ENCODE measurements around the gene KIF12.

The KIF12 gene

GRCh38 chr9:114098936-114099668 lies at the start of gene KIF12:
TSS of gene KIF12 (minus strand) at chr9:114099292. CDS start at chr9:114099276, 16 bp downstream.
- H3K27me3 ChIP-seq (ENCODE audit: low read depth, low read length), result peaks cover 12% of the 10 kb centered on the region
- peak within 1 kb of the TSS in 1 of 2 donors; percentile 54 for H3K4me3 ChIP-seq (ENCODE audit: low read depth in 1 of 2, low read length in 2 of 2)
- peaks cover 0 to 3% of the 10 kb centered on the region in 2 donors for H3K9me3 ChIP-seq (ENCODE audit: control insufficient read depth in 1 of 2, low read length in 2 of 2)
- H3K36me3 ChIP-seq (ENCODE audit: control insufficient read depth in 1 of 2, insufficient read depth in 2 of 2, low read length in 2 of 2), result no peaks in the 10 kb centered on the region
- peaks cover 0 to 12% of the 10 kb centered on the region in 2 donors for H3K4me1 ChIP-seq (ENCODE audit: control insufficient read depth in 1 of 2, insufficient read depth in 2 of 2, low read length in 2 of 2)
- peak within 1 kb of the TSS; percentile 39 for H3K27ac ChIP-seq (ENCODE audit: low read length)

- H3K27ac ChIP-seq (ENCODE audit: low read length), result no peak overlapping the region
- no peaks in the 10 kb centered on the region for H3K36me3 ChIP-seq (ENCODE audit: control insufficient read depth in 1 of 2, insufficient read depth in 2 of 2, low read length in 2 of 2)
- H3K27me3 ChIP-seq (ENCODE audit: low read depth, low read length), result peaks cover 5% of the 10 kb centered on the region
- H3K4me1 ChIP-seq (ENCODE audit: control insufficient read depth in 1 of 2, insufficient read depth in 2 of 2, low read length in 2 of 2), result peaks cover 5 to 6% of the 10 kb centered on the region in 2 donors
- H3K9me3 ChIP-seq (ENCODE audit: control insufficient read depth in 1 of 2, low read length in 2 of 2), result no peaks in the 10 kb centered on the region
- no peak overlapping the region for H3K4me3 ChIP-seq (ENCODE audit: low read depth in 1 of 2, low read length in 2 of 2)
Observed at GRCh38 chr9:114146735-114147134, 47.6 kb upstream of the KIF12 start.

- Histone ChIP-seq H3K36me3 (ENCODE audit: control insufficient read depth in 1 of 2, insufficient read depth in 2 of 2, low read length in 2 of 2) (no peaks in the 10 kb centered on the region), H3K4me1 (ENCODE audit: control insufficient read depth in 1 of 2, insufficient read depth in 2 of 2, low read length in 2 of 2) (peaks cover 11 to 22% of the 10 kb centered on the region in 2 donors), H3K27me3 (ENCODE audit: low read depth, low read length) (peaks cover 5% of the 10 kb centered on the region), H3K4me3 (ENCODE audit: low read depth in 1 of 2, low read length in 2 of 2) (no peak overlapping the region), H3K9me3 (ENCODE audit: control insufficient read depth in 1 of 2, low read length in 2 of 2) (no peaks in the 10 kb centered on the region), H3K27ac (ENCODE audit: low read length) (no peak overlapping the region)
Observed at GRCh38 chr9:114143234-114143633, 44.1 kb upstream of the KIF12 start.

- H3K9me3 ChIP-seq (ENCODE audit: control insufficient read depth in 1 of 2, low read length in 2 of 2), result no peaks in the 10 kb centered on the region
- no peak overlapping the region for H3K27ac ChIP-seq (ENCODE audit: low read length)
- H3K4me3 ChIP-seq (ENCODE audit: low read depth in 1 of 2, low read length in 2 of 2), result no peak overlapping the region
- H3K36me3 ChIP-seq (ENCODE audit: control insufficient read depth in 1 of 2, insufficient read depth in 2 of 2, low read length in 2 of 2), result no peaks in the 10 kb centered on the region
- peaks cover 5% of the 10 kb centered on the region for H3K27me3 ChIP-seq (ENCODE audit: low read depth, low read length)
- H3K4me1 ChIP-seq (ENCODE audit: control insufficient read depth in 1 of 2, insufficient read depth in 2 of 2, low read length in 2 of 2), result peaks cover 11 to 22% of the 10 kb centered on the region in 2 donors
Observed at GRCh38 chr9:114141553-114142402, 42.7 kb upstream of the KIF12 start.

GRCh38 chr9:114140850-114141249 lies 41.8 kb upstream of the KIF12 start:
- Histone ChIP-seq H3K4me3 (ENCODE audit: low read depth in 1 of 2, low read length in 2 of 2) (no peak overlapping the region), H3K36me3 (ENCODE audit: control insufficient read depth in 1 of 2, insufficient read depth in 2 of 2, low read length in 2 of 2) (no peaks in the 10 kb centered on the region), H3K27me3 (ENCODE audit: low read depth, low read length) (peaks cover 5% of the 10 kb centered on the region), H3K4me1 (ENCODE audit: control insufficient read depth in 1 of 2, insufficient read depth in 2 of 2, low read length in 2 of 2) (peaks cover 11 to 22% of the 10 kb centered on the region in 2 donors), H3K27ac (ENCODE audit: low read length) (no peak overlapping the region), H3K9me3 (ENCODE audit: control insufficient read depth in 1 of 2, low read length in 2 of 2) (no peaks in the 10 kb centered on the region)

- H3K4me3 ChIP-seq (ENCODE audit: low read depth in 1 of 2, low read length in 2 of 2), result no peak overlapping the region
- H3K36me3 ChIP-seq (ENCODE audit: control insufficient read depth in 1 of 2, insufficient read depth in 2 of 2, low read length in 2 of 2), result no peaks in the 10 kb centered on the region
- H3K27ac ChIP-seq (ENCODE audit: low read length), result no peak overlapping the region
- H3K9me3 ChIP-seq (ENCODE audit: control insufficient read depth in 1 of 2, low read length in 2 of 2), result no peaks in the 10 kb centered on the region
- peaks cover 3% of the 10 kb centered on the region for H3K27me3 ChIP-seq (ENCODE audit: low read depth, low read length)
- peaks cover 11 to 22% of the 10 kb centered on the region in 2 donors for H3K4me1 ChIP-seq (ENCODE audit: control insufficient read depth in 1 of 2, insufficient read depth in 2 of 2, low read length in 2 of 2)
Observed at GRCh38 chr9:114140401-114140800, 41.3 kb upstream of the KIF12 start.

GRCh38 chr9:114139071-114139470 lies 40.0 kb upstream of the KIF12 start:
- peaks cover 11 to 22% of the 10 kb centered on the region in 2 donors for H3K4me1 ChIP-seq (ENCODE audit: control insufficient read depth in 1 of 2, insufficient read depth in 2 of 2, low read length in 2 of 2)
- no peaks in the 10 kb centered on the region for H3K27me3 ChIP-seq (ENCODE audit: low read depth, low read length)
- no peaks in the 10 kb centered on the region for H3K36me3 ChIP-seq (ENCODE audit: control insufficient read depth in 1 of 2, insufficient read depth in 2 of 2, low read length in 2 of 2)
- H3K9me3 ChIP-seq (ENCODE audit: control insufficient read depth in 1 of 2, low read length in 2 of 2), result no peaks in the 10 kb centered on the region
- no peak overlapping the region for H3K27ac ChIP-seq (ENCODE audit: low read length)
- H3K4me3 ChIP-seq (ENCODE audit: low read depth in 1 of 2, low read length in 2 of 2), result no peak overlapping the region

- Histone ChIP-seq H3K4me3 (ENCODE audit: low read depth in 1 of 2, low read length in 2 of 2) (no peak overlapping the region), H3K4me1 (ENCODE audit: control insufficient read depth in 1 of 2, insufficient read depth in 2 of 2, low read length in 2 of 2) (peaks cover 11 to 22% of the 10 kb centered on the region in 2 donors), H3K27ac (ENCODE audit: low read length) (no peak overlapping the region), H3K9me3 (ENCODE audit: control insufficient read depth in 1 of 2, low read length in 2 of 2) (no peaks in the 10 kb centered on the region), H3K27me3 (ENCODE audit: low read depth, low read length) (no peaks in the 10 kb centered on the region), H3K36me3 (ENCODE audit: control insufficient read depth in 1 of 2, insufficient read depth in 2 of 2, low read length in 2 of 2) (no peaks in the 10 kb centered on the region)
Observed at GRCh38 chr9:114138552-114138971, 39.5 kb upstream of the KIF12 start.

GRCh38 chr9:114137831-114138230 lies 38.7 kb upstream of the KIF12 start:
- no peaks in the 10 kb centered on the region for H3K36me3 ChIP-seq (ENCODE audit: control insufficient read depth in 1 of 2, insufficient read depth in 2 of 2, low read length in 2 of 2)
- no peak overlapping the region for H3K27ac ChIP-seq (ENCODE audit: low read length)
- H3K4me1 ChIP-seq (ENCODE audit: control insufficient read depth in 1 of 2, insufficient read depth in 2 of 2, low read length in 2 of 2), result peaks cover 11 to 22% of the 10 kb centered on the region in 2 donors
- H3K27me3 ChIP-seq (ENCODE audit: low read depth, low read length), result no peaks in the 10 kb centered on the region
- H3K9me3 ChIP-seq (ENCODE audit: control insufficient read depth in 1 of 2, low read length in 2 of 2), result no peaks in the 10 kb centered on the region
- no peak overlapping the region for H3K4me3 ChIP-seq (ENCODE audit: low read depth in 1 of 2, low read length in 2 of 2)

GRCh38 chr9:114134827-114135396 lies 35.8 kb upstream of the KIF12 start:
- H3K9me3 ChIP-seq (ENCODE audit: control insufficient read depth in 1 of 2, low read length in 2 of 2), result no peaks in the 10 kb centered on the region
- no peak overlapping the region for H3K4me3 ChIP-seq (ENCODE audit: low read depth in 1 of 2, low read length in 2 of 2)
- no peak overlapping the region for H3K27ac ChIP-seq (ENCODE audit: low read length)
- no peaks in the 10 kb centered on the region for H3K27me3 ChIP-seq (ENCODE audit: low read depth, low read length)
- no peaks in the 10 kb centered on the region for H3K4me1 ChIP-seq (ENCODE audit: control insufficient read depth in 1 of 2, insufficient read depth in 2 of 2, low read length in 2 of 2)
- H3K36me3 ChIP-seq (ENCODE audit: control insufficient read depth in 1 of 2, insufficient read depth in 2 of 2, low read length in 2 of 2), result no peaks in the 10 kb centered on the region

GRCh38 chr9:114132550-114132918 lies 33.4 kb upstream of the KIF12 start:
- Histone ChIP-seq H3K36me3 (ENCODE audit: control insufficient read depth in 1 of 2, insufficient read depth in 2 of 2, low read length in 2 of 2) (no peaks in the 10 kb centered on the region), H3K4me3 (ENCODE audit: low read depth in 1 of 2, low read length in 2 of 2) (no peak overlapping the region), H3K9me3 (ENCODE audit: control insufficient read depth in 1 of 2, low read length in 2 of 2) (peaks cover 0 to 3% of the 10 kb centered on the region in 2 donors), H3K27ac (ENCODE audit: low read length) (no peak overlapping the region), H3K4me1 (ENCODE audit: control insufficient read depth in 1 of 2, insufficient read depth in 2 of 2, low read length in 2 of 2) (no peaks in the 10 kb centered on the region), H3K27me3 (ENCODE audit: low read depth, low read length) (no peaks in the 10 kb centered on the region)
